ENCODE data around the gene RRAGD. TPM values are rescaled to one million over a fixed set of nuclear protein-coding genes. Genes with fewer than 3 reads are reported as not detected.

Gene RRAGD
- total and polyA plus RNA-seq, 7 donors, result 34.8 to 163 (median 123) TPM

DNA sequence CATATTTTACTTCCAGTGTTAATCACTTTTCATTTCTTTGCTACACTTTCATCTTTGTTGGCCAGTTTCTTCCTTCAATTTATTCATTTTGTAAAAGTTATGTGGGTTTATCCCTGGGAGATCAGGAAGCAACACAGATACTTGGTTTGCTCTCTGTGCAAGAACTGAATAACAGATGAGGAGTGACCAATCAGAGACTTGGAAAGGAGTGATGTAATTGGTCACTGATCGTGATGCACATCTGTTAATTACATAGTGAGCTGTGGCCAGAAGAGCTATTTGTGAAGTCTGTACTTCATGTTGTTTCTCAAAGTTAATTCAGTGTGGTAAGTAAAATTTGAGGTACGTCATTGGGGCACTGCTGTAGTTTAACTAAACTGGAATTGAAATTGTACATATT is 42.2 kb upstream of the RRAGD start:
- Histone ChIP-seq H3K27me3 (ENCODE audit: insufficient read depth in 3 of 3, low read length in 2 of 3) (no peaks in the 10 kb centered on the region), H3K36me3 (ENCODE audit: insufficient read depth in 1 of 2, low read depth in 1 of 2) (no peaks in the 10 kb centered on the region), H3K27ac (no peak overlapping the region), H3K4me1 (no peaks in the 10 kb centered on the region), H3K9me3 (no peaks in the 10 kb centered on the region), H3K4me3 (no peak overlapping the region)
- TF ChIP-seq, protein P1, sequence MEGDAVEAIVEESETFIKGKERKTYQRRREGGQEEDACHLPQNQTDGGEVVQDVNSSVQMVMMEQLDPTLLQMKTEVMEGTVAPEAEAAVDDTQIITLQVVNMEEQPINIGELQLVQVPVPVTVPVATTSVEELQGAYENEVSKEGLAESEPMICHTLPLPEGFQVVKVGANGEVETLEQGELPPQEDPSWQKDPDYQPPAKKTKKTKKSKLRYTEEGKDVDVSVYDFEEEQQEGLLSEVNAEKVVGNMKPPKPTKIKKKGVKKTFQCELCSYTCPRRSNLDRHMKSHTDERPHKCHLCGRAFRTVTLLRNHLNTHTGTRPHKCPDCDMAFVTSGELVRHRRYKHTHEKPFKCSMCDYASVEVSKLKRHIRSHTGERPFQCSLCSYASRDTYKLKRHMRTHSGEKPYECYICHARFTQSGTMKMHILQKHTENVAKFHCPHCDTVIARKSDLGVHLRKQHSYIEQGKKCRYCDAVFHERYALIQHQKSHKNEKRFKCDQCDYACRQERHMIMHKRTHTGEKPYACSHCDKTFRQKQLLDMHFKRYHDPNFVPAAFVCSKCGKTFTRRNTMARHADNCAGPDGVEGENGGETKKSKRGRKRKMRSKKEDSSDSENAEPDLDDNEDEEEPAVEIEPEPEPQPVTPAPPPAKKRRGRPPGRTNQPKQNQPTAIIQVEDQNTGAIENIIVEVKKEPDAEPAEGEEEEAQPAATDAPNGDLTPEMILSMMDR (IDR thresholded peaks at IDR 0.05), result no peak
- ATAC-seq (no peak), DNase-seq (no peak)
- 41 to 45% (median 42%) methylated on average over 2 of the region's 2 CpGs for WGBS, 3 donors
- intact Hi-C loops (cut with DNase I), result no loop called here

DNA sequence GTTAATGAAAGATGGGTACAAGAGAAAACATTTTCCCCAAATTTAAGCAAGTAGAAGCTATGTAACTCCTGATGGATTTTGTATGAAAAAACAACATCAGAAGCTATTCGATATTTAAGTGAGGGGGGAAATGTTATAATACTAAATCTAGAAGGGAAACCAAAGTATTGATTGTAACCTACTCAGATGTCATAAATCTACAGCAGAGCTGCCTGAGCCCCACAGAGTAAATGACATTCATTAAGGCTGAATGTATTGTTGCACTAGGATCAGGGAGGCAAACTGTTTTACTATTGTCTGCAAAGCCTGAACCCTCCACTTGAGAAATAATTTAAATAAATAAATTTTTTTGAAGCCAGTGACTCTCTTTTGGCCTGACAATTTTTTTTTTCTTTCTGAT is 40.2 kb upstream of the RRAGD start:
- intact Hi-C loops (cut with DNase I), result no loop called here
- Histone ChIP-seq H3K27me3 (ENCODE audit: insufficient read depth in 3 of 3, low read length in 2 of 3) (no peaks in the 10 kb centered on the region), H3K27ac (no peak overlapping the region), H3K4me3 (no peak overlapping the region), H3K9me3 (no peaks in the 10 kb centered on the region), H3K4me1 (no peaks in the 10 kb centered on the region), H3K36me3 (ENCODE audit: insufficient read depth in 1 of 2, low read depth in 1 of 2) (no peaks in the 10 kb centered on the region)
- no peak for DNase-seq
- TF ChIP-seq, protein P1 (IDR thresholded peaks at IDR 0.05), result no peak
- 75 to 82% (median 80%) methylated on average over 1 of the region's 1 CpG for WGBS, 3 donors
- ATAC-seq, result no peak

DNA sequence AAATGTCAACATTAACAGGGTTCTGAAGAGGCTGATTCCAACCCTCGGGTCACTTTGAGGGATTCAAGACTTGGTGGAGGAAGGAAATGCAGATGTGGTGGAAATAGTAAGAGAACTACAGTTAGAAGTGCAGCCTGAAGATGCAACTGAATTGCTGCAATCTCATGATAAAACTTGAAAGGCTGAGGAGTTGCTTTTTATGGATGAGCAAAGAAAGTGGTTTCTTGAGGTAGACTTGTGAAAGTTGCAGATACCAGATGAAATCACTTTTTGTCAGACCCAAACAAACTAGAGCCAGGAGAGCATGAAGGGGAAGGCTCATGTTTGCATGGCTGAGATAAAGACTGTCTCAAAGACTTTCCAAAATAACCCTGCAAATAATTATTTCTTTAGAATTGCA is 37.1 kb upstream of the RRAGD start:
- ATAC-seq, result no peak
- 24 to 37% (median 26%) methylated on average over 1 of the region's 1 CpG for WGBS, 3 donors
- TF ChIP-seq, protein P1 (IDR thresholded peaks at IDR 0.05), result no peak

DNA sequence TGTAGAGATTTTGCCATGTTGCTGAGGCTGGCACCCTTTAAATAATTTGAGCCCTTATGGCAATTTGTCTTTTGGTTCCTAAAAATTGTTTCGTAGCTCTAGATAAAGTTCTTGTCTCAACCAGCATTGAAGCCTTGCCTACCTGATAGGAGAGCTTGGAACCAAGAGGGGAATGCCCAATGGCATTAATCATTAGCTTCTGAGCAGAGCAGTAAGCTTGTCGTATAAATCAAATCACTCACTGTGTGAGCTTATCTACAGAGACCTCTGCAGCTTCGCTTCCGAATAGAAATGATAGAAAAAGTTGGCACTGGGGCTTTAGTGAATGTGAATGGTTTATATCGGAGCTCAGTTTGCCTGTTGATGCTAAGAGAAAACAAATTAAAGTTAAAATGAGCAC is 31.6 kb upstream of the RRAGD start:
- DNase-seq (no peak), ATAC-seq (no peak)
- Histone ChIP-seq H3K36me3 (ENCODE audit: insufficient read depth in 1 of 2, low read depth in 1 of 2) (no peaks in the 10 kb centered on the region), H3K27me3 (ENCODE audit: insufficient read depth in 3 of 3, low read length in 2 of 3) (no peaks in the 10 kb centered on the region), H3K4me3 (no peak overlapping the region), H3K9me3 (no peaks in the 10 kb centered on the region), H3K4me1 (no peaks in the 10 kb centered on the region), H3K27ac (no peak overlapping the region)
- TF ChIP-seq, protein P1 (IDR thresholded peaks at IDR 0.05), result no peak
- 84 to 88% (median 88%) methylated on average over 5 of the region's 5 CpGs for whole genome bisulfite sequencing, 3 donors
- intact Hi-C loops (cut with DNase I), result no loop called here

More for the DNA sequence above, 37.1 kb upstream of the RRAGD start:
- no peak overlapping the region for H3K27ac ChIP-seq
- no peaks in the 10 kb centered on the region for H3K4me1 ChIP-seq
- no peak overlapping the region for H3K4me3 ChIP-seq
- H3K9me3 ChIP-seq, result no peaks in the 10 kb centered on the region
- no peak for DNase-seq
- no peaks in the 10 kb centered on the region for H3K36me3 ChIP-seq (ENCODE audit: insufficient read depth in 1 of 2, low read depth in 1 of 2)
- no peaks in the 10 kb centered on the region for H3K27me3 ChIP-seq (ENCODE audit: insufficient read depth in 3 of 3, low read length in 2 of 3)
- intact Hi-C loops (cut with DNase I), result no loop called here

DNA sequence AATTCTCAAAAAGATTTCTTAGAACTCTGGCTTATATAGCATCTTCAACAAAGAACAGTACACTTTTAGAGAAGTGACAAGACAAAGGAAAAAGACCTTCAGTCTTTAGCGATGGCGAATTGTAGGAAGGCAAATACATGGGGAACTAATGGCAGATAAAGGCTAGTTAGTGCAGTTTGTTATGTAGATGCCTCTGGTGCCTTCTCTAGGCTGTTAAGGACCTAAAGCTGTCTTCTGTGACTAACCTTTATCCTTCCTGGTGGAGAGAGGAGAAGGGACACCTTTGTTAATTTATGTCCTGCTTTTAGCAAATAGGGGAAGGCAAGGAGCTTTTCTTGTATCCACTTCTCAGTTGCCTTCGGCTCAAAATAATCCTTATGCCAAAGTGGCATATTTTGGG is 28.1 kb upstream of the RRAGD start:
- Histone ChIP-seq H3K9me3 (no peaks in the 10 kb centered on the region), H3K36me3 (ENCODE audit: insufficient read depth in 1 of 2, low read depth in 1 of 2) (no peaks in the 10 kb centered on the region), H3K27me3 (ENCODE audit: insufficient read depth in 3 of 3, low read length in 2 of 3) (no peaks in the 10 kb centered on the region), H3K4me1 (no peaks in the 10 kb centered on the region), H3K4me3 (no peak overlapping the region), H3K27ac (no peak overlapping the region)
- intact Hi-C loops (cut with DNase I), result no loop called here
- TF ChIP-seq, protein P1 (IDR thresholded peaks at IDR 0.05), result no peak
- no peak for ATAC-seq
- WGBS, 3 donors, result 93 to 98% (median 95%) methylated on average over 3 of the region's 3 CpGs
- DNase-seq, result no peak
